ENCODE data around the gene ADCYAP1. TPM values are rescaled to one million over a fixed set of nuclear protein-coding genes. Genes with fewer than 3 reads are reported as not detected.
"Not testable (repeated sequence)": the region's sequence is repeated elsewhere in the genome, so short reads cannot be mapped to it uniquely, and the experiment has no call there.

Gene ADCYAP1
- total RNA-seq (ENCODE audit: low replicate concordance) = 0.16 and 0.72 TPM in 2 replicates

- DNase-seq (ENCODE audit: low read depth) = peak; percentile 28
Observed at GRCh38 chr18:904218-905090, at the start of gene ADCYAP1. ADCYAP1 (plus strand) TSS chr18:904871; CDS start chr18:905387, 516 bp downstream.

GRCh38 chr18:857986-858385, 46.7 kb upstream of the ADCYAP1 start:
- peak; percentile 73 for DNase-seq (ENCODE audit: low read depth)
- no peak overlapping the region for H3K4me3 ChIP-seq (ENCODE audit: low read depth, low read length)
- no peak for TF ChIP-seq CTCF (IDR thresholded peaks at IDR 0.05; ENCODE audit: insufficient read depth, low read length)

More at GRCh38 chr18:904218-905090, at the start of gene ADCYAP1:
- peak within 1 kb of the TSS; percentile 32 for H3K4me3 ChIP-seq (ENCODE audit: low read depth, low read length)
- TF ChIP-seq CTCF (IDR thresholded peaks at IDR 0.05; ENCODE audit: insufficient read depth, low read length) = peak; percentile 42

GRCh38 chr18:864872-865273, 39.8 kb upstream of the ADCYAP1 start:
- peak; percentile 85 for DNase-seq (ENCODE audit: low read depth)
- H3K4me3 ChIP-seq (ENCODE audit: low read depth, low read length) = no peak overlapping the region
- peak; percentile 100 for TF ChIP-seq CTCF (IDR thresholded peaks at IDR 0.05; ENCODE audit: insufficient read depth, low read length)

- H3K4me3 ChIP-seq (ENCODE audit: low read depth, low read length) = no peak overlapping the region
- TF ChIP-seq CTCF (IDR thresholded peaks at IDR 0.05; ENCODE audit: insufficient read depth, low read length) = no peak
- no peak for DNase-seq (ENCODE audit: low read depth)
Observed at GRCh38 chr18:867257-867656, 37.4 kb upstream of the ADCYAP1 start.

- not testable (repeated sequence) for H3K4me3 ChIP-seq (ENCODE audit: low read depth, low read length); DNase-seq (ENCODE audit: low read depth)
Observed at GRCh38 chr18:873426-873825, 31.2 kb upstream of the ADCYAP1 start.

GRCh38 chr18:875912-876311, 28.8 kb upstream of the ADCYAP1 start:
- no peak for TF ChIP-seq CTCF (IDR thresholded peaks at IDR 0.05; ENCODE audit: insufficient read depth, low read length)
- H3K4me3 ChIP-seq (ENCODE audit: low read depth, low read length) = no peak overlapping the region
- no peak for DNase-seq (ENCODE audit: low read depth)

GRCh38 chr18:877238-877637, 27.4 kb upstream of the ADCYAP1 start:
- DNase-seq (ENCODE audit: low read depth) = no peak
- H3K4me3 ChIP-seq (ENCODE audit: low read depth, low read length) = no peak overlapping the region
- no peak for TF ChIP-seq CTCF (IDR thresholded peaks at IDR 0.05; ENCODE audit: insufficient read depth, low read length)
